Astrocyte (in vitro differentiated cells and primary cell): ENCODE results near the gene PTCD2.

ENCODE experiments used
- EZH2 ChIP-seq: IDR thresholded peaks from 2 replicates; pipeline ENCODE4 v1.6.1; 2012; ENCODE audit warnings: mild to moderate bottlenecking, low read length, inconsistent platforms; ENCODE audit not compliant: insufficient read depth
- TF ChIP-seq, protein P1 (sequence below): IDR thresholded peaks from 2 replicates; pipeline ENCODE4 v1.5.1; 2011; ENCODE audit warnings: low read depth, mild to moderate bottlenecking, inconsistent platforms, low read length, moderate library complexity; ENCODE audit not compliant: insufficient read depth

DNA sequence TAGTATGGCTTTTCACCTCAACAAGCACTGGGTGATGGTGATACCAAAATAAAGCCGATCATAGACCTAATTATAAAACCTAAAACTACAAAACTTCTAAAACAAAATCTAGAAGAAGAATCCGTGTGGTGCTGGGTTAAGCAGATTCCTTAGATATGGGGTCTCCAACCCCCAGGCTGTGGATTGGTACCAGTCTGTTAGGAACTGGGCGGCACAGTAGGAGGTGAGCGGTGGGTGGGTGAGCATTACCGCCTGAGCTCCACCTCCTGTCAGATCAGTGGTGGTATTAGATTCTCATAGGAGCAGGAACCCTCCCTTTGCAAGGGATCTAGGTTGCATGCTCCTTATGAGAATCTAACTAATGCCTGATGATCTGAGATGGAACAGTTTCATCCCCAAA is 33.4 kb upstream of the PTCD2 start:
- TF ChIP-seq, protein P1, sequence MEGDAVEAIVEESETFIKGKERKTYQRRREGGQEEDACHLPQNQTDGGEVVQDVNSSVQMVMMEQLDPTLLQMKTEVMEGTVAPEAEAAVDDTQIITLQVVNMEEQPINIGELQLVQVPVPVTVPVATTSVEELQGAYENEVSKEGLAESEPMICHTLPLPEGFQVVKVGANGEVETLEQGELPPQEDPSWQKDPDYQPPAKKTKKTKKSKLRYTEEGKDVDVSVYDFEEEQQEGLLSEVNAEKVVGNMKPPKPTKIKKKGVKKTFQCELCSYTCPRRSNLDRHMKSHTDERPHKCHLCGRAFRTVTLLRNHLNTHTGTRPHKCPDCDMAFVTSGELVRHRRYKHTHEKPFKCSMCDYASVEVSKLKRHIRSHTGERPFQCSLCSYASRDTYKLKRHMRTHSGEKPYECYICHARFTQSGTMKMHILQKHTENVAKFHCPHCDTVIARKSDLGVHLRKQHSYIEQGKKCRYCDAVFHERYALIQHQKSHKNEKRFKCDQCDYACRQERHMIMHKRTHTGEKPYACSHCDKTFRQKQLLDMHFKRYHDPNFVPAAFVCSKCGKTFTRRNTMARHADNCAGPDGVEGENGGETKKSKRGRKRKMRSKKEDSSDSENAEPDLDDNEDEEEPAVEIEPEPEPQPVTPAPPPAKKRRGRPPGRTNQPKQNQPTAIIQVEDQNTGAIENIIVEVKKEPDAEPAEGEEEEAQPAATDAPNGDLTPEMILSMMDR: no peak
- TF ChIP-seq EZH2: no peak
